NCI-H2107 (cell line): ENCODE measurements around the gene SYT1.
"Not testable (repeated sequence)": the region's sequence is repeated elsewhere in the genome, so short reads cannot be mapped to it uniquely, and the experiment has no call there.

Source experiments
- DNase-seq: peaks from one replicate; lab custom pipeline; 2025; lab: John Stamatoyannopoulos, UW

SYT1 gene

GRCh38 chr12:79141776-79142175 is 277.2 kb downstream of the SYT1 start:
- DNase-seq: no peak

DNA sequence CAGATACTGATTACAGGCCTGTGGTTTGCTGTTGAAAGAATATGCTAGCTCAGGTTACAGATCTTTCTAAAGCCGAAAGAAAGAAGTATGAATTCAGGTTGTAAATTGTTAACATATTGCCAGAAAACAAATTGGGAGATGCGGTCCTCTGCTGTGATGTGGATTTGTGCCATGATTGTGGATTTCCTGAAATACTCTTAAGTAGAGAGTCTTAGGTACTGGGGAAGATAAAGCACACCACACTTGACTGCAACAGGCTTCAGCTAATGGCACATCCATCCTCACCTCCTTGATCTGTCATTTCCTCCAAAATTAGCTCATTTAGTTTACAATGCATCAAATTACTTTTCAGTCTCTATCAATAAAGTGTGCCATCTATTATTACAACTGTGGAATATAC is 279.2 kb downstream of the SYT1 start:
- DNase-seq: no peak

DNA sequence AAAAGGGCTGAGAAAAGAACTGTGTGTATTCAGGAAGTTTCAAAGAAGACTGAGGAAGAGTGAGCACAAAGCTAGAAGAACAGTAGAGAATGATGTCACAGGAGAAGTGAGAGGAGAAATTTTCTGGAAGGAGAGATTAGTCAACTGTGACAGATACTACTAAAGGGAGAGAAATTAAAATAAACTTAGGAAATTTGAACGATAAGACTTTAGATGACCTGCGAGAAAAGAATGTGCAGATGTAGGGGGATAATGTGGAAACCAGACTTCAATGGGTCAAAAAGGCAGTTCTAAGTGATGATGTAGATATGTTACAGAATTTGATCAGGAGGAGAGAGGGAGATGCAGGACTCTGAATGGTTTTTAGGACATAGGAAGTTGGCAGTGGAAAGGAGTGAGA is 287.4 kb downstream of the SYT1 start:
- no peak for DNase-seq

- no peak for DNase-seq
Measured at GRCh38 chr12:79155683-79156082, 291.1 kb downstream of the SYT1 start.

DNA sequence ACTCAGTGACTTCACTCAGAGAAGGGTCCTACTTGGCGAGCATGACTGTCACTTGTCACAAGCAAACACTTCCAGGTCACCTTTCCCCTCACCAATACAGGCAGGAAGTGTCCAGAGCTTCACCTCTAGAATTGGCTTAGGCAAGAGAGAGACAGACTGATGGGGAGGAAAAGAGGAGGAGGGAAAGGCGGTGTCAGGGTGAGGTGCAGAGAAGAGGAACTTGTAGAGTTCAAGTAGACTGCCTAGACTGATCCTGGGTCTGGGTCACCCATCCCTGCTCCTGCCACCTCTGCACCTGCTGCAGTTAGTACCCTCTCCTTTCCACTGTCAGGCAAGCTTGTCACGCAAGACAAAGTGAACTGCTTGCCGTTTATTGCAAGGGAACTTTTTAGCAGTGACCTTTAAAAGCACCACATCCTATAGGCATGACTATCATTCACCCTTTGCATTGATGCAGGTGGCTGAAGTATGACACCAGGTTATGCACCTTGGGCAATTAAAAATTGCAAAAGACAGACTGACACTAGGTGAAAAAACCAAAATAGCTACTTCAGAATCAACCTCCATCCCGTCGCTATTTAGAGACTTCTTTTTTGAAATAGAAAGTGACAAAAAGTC is 292.4 kb downstream of the SYT1 start:
- DNase-seq: no peak

GRCh38 chr12:79161249-79161934 is 296.8 kb downstream of the SYT1 start:
- DNase-seq: no peak

DNA sequence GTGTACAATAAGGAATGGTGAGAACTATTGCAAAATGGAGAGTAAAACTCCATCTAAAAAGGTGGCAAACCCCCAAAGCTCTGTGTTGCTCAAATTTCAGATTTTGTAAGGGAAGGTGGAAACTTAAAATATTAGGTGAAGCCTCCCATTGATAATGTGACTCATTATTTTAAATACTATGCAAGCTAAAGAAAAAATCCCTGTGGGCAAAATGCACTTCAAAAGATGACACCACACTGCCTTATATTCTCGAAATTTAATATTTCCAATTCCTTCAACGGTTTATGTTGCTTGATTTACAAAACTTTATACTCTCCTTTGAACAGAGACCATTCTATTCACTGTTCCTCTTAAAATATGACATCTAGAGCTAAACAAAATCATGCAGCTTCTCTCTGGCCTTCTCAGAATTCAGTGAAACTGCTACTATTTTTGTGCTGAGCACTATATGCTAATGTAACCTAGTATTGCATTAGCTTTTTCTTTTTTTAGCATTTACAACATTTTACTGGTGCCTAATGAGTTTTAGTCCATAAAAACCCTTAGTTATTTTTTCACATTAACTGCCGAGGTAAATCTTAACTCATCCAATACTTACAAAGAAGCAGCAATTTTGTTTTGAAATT is 297.7 kb downstream of the SYT1 start:
- DNase-seq: no peak

DNA sequence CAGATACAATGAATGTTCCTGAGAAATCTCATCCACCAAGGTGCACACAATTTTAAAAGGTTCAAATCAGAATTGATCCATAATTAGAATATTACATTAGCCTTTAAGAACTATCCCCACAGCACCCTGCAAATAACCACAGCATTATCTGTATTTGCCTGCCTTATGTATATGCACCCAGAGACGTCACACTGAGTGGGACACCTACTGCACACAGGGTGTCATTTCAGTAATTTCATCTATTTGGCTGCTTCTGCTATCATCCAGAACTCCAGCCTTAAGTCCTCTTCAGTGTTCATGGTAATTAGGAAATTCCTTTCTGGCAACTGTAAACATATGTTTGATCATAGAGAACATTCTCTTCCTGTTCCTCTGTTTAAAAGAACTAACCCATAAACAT is 298.4 kb downstream of the SYT1 start:
- DNase-seq: no peak

DNA sequence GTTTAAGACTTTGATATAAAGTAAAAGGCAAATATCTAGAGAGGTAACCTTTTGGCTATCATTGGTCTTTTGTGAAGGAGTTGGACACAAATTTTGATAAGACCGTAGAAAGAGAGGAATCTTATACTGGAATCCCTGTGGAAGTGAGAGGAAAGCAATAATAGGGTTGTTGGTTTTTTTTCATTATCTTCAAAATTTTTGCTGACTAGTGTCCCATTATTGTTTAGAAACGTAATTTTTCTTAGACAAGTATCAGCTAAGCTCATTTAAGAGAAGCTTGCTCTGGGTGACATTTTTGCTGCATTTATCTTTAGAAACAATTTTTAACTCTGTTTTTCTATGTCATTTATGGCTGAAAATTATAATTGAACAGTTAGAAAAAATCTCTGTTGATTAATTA is 300.3 kb downstream of the SYT1 start:
- no peak for DNase-seq

GRCh38 chr12:79168687-79169086 is 304.1 kb downstream of the SYT1 start:
- DNase-seq: no peak

DNA sequence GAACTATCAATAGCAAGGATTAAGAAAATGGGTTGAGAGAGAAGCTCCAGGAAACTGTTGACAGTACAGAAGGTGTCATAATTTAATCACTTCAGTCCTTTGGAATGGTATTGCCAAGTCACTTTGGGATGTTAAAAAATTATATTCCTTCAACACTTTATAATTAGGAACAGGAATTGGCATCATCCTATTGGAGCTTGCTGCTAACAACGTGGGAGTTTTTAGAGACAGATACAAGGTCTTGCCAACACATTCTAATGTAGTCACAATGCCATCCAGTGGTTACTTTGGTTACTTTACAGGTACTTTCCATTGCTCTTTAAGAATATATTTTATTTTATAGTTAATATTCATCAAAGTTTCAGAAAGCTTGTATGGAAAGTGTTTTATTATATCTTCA is 310.1 kb downstream of the SYT1 start:
- DNase-seq: peak; percentile 15

GRCh38 chr12:79183003-79183402 is 318.4 kb downstream of the SYT1 start:
- DNase-seq: no peak

GRCh38 chr12:79183926-79184325 is 319.4 kb downstream of the SYT1 start:
- no peak for DNase-seq

DNA sequence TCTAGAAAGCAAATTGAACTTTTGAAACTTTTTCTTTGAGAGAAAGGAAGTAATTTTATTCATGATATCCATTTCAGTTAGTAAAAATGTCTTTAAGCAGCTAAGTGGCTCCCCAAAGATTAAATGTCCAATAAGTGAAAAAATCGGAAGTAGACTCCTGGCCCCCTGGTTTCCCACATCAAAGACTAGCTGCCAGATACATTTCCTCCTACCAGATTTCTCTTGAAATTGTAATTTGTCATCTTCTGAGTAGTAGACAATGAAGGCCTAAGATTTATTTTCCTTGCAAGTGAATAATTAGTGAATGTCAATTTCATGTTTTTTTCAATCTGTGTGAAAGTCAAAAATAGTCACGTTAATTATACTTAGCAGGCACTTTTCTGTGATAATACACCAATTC is 321.9 kb downstream of the SYT1 start:
- no peak for DNase-seq

DNA sequence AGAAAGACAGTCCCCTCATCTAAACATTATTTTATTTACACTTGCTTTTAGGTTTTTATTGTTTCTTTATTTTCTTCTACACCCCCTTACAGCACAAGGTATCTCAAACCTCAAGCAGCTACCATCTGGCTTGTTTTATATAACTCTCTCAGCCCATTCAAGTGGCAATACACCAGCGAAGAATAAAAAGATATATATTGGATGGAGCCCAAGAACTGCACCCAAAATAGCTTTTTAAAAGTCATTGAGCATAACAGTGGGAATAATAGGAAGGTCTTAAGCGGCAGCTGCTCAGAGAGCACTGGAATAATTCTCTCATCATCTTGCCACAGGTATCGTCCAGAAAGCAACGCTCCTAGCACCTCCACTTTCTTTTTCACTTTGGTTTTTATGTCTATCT is 322.5 kb downstream of the SYT1 start:
- peak; percentile 74 for DNase-seq

GRCh38 chr12:79191391-79191790 is 326.8 kb downstream of the SYT1 start:
- no peak for DNase-seq

GRCh38 chr12:79194595-79194994 is 330.0 kb downstream of the SYT1 start:
- no peak for DNase-seq

DNA sequence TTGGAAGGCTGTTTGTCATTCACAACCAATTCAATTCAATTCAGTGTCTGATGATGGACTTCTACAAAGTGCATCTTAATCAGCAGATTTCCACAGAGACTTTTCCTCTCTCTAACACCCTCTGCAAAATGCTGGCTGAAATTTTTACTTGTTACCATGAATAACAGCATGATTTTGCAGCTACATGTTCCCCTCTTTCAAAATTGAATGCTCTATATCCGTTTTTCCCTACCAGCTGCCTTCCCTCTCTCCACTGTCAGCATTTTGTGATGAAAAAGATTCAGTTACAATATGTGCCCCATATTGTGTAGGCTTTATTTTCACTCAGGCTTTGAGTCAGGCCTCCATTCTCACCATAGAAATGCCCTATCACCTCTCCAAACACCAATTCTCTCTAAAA is 334.6 kb downstream of the SYT1 start:
- no peak for DNase-seq

GRCh38 chr12:79200176-79200575 is 335.6 kb downstream of the SYT1 start:
- DNase-seq: no peak

DNA sequence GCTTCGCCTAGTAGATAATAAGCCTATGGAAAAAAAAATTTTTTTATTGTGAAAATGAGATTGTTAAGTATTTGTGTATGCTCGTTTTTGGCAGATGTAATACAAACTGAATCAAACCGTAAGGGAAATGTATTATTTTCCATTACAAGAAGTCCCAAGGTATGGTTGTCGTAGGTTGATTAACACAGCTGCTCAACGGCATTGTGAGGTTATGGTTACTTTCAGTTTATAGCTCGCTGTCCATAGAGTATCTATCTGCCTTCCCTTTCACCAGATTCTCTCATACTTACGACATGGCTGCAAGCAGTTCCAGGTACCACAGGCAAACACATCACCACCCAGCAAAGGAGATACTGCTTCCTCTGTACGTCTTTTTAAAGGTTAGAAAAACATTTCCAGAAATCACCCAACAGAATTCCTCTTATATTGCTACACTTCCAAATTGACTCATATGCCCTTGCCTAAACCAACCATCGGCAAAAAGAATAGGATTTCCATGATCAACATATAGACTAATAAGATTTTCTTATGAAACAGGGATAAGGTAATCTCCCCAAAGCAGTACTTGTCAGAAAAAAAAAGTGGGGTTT is 338.6 kb downstream of the SYT1 start:
- DNase-seq: no peak

DNA sequence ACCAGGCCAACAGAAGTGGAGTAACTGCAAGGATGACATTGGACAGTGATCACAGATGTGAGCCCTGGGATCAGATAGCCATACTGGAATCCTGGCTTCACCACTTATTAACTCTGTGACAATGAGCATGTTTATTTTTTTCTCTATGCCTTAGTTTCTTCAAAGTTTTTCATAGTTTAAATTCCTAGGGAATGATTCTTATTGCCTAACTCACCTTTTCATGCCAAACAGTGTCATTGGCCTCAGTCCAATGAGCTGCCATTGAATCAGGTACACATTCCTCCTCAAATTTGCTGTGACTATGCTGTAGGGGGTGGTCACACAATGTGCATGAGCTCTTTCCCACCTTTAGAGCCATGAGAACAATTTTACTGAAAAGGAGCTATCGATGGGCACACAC is 342.3 kb downstream of the SYT1 start:
- DNase-seq: no peak

DNA sequence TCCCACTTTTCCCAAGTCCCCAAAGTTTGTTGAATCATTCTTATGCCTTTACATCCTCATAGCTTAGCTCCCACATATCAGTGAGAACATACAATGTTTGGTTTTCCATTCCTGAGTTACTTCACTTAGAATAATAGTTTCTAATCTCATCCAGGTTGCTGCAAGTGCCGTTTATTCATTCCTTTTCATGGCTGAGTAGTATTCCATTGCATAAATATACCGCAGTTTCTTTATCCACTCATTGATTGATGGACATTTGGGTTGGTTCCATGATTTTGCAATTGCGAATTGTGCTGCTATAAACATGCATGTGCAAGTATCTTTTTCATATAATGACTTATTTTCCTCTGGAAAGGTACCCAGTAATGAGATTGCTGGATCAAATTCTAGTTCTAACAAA is 345.8 kb downstream of the SYT1 start:
- not testable (repeated sequence) for DNase-seq

DNA sequence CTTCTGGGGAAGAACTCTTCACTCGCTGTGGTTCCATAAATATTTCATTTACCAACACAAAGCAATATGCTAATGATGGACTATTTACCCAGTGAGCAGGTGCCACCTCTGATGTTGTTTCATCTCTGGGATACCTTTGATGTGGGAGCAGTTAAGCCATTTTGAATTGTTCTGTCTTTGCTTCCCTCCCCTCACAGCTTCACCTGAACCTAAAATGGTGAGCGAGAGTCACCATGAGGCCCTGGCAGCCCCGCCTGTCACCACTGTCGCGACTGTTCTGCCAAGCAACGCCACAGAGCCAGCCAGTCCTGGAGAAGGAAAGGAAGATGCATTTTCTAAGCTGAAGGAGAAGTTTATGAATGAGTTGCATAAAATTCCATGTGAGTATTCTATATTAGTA is 352.7 kb downstream of the SYT1 start:
- peak; percentile 7 for DNase-seq
